HG02840 (cell line): ENCODE measurements around the gene DENND1B.
"Not testable (repeated sequence)": the region's sequence is repeated elsewhere in the genome, so short reads cannot be mapped to it uniquely, and the experiment has no call there.

Source experiments
- ATAC-seq: cut with Tn5 transposase; IDR thresholded peaks from one replicate; pipeline ENCODE4 v1.9.1; 2021; ENCODE audit warnings: mild to moderate bottlenecking, moderate library complexity, moderate number of reproducible peaks; ENCODE audit not compliant: unreplicated experiment, low FRiP score

Gene DENND1B

GRCh38 chr1:197637406-197637805 lies 137.9 kb downstream of the DENND1B start:
- no peak for ATAC-seq

- no peak for ATAC-seq
Measured at GRCh38 chr1:197633447-197634078, 141.7 kb downstream of the DENND1B start.

GRCh38 chr1:197632651-197633050 lies 142.6 kb downstream of the DENND1B start:
- ATAC-seq = no peak

- ATAC-seq = no peak
Measured at GRCh38 chr1:197632005-197632404, 143.3 kb downstream of the DENND1B start.

- ATAC-seq = no peak
Measured at GRCh38 chr1:197622371-197622770, 152.9 kb downstream of the DENND1B start.

GRCh38 chr1:197621761-197622160 lies 153.5 kb downstream of the DENND1B start:
- ATAC-seq = no peak

GRCh38 chr1:197620714-197621163 lies 154.5 kb downstream of the DENND1B start:
- ATAC-seq = no peak

- ATAC-seq = no peak
Measured at GRCh38 chr1:197619008-197619640, 156.2 kb downstream of the DENND1B start.

GRCh38 chr1:197618061-197618460 lies 157.2 kb downstream of the DENND1B start:
- ATAC-seq = no peak

GRCh38 chr1:197615693-197616011 lies 159.6 kb downstream of the DENND1B start:
- ATAC-seq = no peak

GRCh38 chr1:197614916-197615692 lies 160.2 kb downstream of the DENND1B start:
- peak; percentile 76 for ATAC-seq

GRCh38 chr1:197606168-197606845 lies 169.0 kb downstream of the DENND1B start:
- no peak for ATAC-seq

GRCh38 chr1:197604302-197604701 lies 171.0 kb downstream of the DENND1B start:
- no peak for ATAC-seq

GRCh38 chr1:197600751-197601150 lies 174.5 kb downstream of the DENND1B start:
- ATAC-seq = no peak

GRCh38 chr1:197599789-197600188 lies 175.5 kb downstream of the DENND1B start:
- no peak for ATAC-seq

- no peak for ATAC-seq
Measured at GRCh38 chr1:197598935-197599334, 176.3 kb downstream of the DENND1B start.

- no peak for ATAC-seq
Measured at GRCh38 chr1:197595304-197595904, 179.9 kb downstream of the DENND1B start.

GRCh38 chr1:197590687-197591086 lies 184.6 kb downstream of the DENND1B start:
- ATAC-seq = no peak

- ATAC-seq = no peak
Measured at GRCh38 chr1:197585809-197586208, 189.5 kb downstream of the DENND1B start.

- ATAC-seq = no peak
Measured at GRCh38 chr1:197577580-197577979, 197.7 kb downstream of the DENND1B start.

- ATAC-seq = not testable (repeated sequence)
Measured at GRCh38 chr1:197575531-197575930, 199.7 kb downstream of the DENND1B start.
